Inflammatory macrophage treated with lipopolysaccharide for 4 hours (primary cell): Measurements from ENCODE around the gene COL25A1.

Source experiments
- DNase-seq: peaks from one replicate; pipeline ENCODE4 v3.0.0-alpha.2; 2020

COL25A1 gene

DNA sequence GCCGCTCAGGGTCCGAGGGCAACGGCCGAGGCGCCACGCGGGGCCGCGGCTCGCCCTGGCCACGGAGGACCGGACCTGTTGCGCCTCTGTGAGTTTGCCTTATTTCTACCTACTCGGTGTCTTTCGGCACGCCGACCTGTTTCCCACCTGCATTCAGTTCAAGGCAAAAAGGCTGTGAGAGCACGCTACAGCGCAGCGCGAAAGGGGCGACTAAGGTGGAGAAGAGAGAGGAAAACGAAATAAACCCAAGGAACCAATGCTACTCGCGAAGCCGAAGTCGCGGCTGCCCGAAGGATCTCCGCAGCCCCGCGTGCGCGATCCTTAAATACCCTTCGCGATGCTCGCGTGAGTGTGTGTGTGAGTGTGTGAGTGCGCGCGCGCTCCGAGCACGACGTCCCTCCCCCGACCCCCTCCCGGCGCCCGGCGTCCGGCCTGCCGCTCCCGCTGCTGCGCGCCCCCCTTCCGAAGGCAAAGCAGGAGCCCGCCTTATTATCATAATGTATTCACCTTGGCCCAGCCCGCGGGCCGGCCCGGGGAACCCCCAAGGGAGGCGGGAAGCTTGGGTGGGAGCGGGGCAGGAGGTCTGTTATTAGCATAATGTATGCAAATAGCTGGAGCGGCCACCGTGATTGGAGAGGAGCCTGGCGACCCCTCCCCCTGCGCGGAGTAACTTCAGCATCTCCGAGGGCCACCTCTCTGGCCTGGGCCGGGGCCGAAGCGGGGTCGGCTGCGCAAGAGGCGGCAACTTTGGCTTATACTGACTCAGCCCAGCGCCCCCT lies at the start of gene COL25A1:
Gene COL25A1, minus strand, starts transcription at position 298 of the 779 bp plus-strand sequence.
- no peak for DNase-seq

DNA sequence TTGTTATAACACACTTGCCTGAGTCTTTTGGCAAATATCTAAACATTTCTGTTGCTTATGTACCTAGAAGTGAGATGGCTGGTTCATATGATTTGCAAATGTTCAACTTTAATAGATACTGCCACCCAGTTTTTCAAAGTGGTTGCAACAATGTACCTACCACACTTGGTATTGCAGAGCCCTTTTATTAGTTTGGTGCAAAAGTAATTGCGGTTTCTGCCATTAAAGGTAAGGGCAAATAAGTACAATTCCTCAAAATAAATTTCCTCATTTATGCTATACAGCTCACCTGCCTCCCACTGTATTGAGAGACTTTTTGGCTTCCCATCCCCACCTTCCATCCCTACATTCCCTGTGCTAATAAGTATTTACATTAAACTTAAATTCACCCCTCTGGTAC lies 47.7 kb upstream of the COL25A1 start:
- no peak for DNase-seq

- DNase-seq = no peak
Measured at GRCh38 chr4:109334129-109335105, 32.0 kb upstream of the COL25A1 start.

DNA sequence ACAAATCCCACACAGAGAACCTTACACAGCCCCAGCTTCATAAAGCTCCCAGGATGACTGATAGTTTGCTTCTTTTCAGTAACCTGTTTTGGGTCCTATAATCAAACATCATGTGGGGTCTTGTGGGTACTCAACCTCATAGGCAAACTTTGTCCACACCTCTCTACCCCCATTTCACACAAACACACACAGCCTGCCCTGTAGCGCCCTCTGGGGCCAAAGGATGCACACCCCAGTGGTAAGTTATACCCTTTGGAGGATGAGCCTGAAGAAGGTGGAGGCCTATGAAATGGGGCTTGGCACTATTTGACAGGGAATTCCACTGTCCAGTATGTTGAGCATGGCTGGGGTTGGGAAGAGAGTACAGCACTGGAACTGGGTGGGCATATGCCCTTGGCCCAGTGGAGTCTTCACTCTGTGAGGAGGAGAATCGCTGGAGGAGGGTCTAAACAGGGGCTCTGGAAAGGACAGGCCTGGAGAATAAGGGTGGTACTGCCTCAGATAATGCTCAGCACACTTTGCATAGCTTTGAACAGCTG lies 30.5 kb upstream of the COL25A1 start:
- DNase-seq = no peak

- no peak for DNase-seq
Measured at GRCh38 chr4:109327641-109328040, 25.2 kb upstream of the COL25A1 start.

DNA sequence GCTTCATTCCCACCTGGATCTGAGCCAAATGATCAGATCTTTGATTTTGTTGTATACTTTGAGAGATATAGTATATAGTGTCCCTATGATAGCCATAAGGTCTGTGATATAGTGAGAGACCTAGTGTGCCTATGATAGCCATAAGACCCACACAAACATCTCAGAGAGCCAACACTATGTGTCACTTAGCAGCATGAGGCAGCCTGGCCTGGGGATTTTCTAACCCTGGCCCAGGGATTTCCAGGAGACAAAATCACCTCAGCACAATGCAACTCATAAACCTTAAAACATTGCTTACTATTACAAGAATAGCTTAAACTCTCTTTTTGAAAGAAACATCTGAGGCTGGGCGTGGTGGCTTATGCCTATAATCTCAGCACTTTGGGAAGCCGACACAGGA lies 23.2 kb upstream of the COL25A1 start:
- DNase-seq = no peak

- no peak for DNase-seq
Measured at GRCh38 chr4:109323348-109323747, 20.9 kb upstream of the COL25A1 start.

DNA sequence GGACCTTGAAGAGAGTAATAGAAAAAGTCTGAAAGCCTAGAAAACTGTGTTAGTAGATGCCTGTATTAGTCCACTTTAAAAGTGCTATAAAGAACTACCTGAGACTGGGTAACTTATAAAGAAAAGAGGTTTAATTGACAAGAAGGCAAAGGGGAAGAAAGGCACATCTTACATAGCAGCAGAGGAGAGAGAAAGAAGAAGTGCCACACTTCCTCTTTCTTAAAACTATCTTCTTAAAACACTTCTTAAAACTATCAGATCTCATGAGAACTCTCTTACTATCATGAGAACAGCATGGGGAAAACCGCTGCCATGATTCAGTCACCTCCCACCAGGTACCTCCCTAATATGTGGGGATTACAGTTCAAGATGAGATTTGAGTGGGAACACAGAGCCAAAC lies 18.8 kb upstream of the COL25A1 start:
- peak; percentile 25 for DNase-seq

- peak; percentile 8 for DNase-seq
Measured at GRCh38 chr4:109319684-109320083, 17.2 kb upstream of the COL25A1 start.

- DNase-seq = no peak
Measured at GRCh38 chr4:109319156-109319555, 16.7 kb upstream of the COL25A1 start.

DNA sequence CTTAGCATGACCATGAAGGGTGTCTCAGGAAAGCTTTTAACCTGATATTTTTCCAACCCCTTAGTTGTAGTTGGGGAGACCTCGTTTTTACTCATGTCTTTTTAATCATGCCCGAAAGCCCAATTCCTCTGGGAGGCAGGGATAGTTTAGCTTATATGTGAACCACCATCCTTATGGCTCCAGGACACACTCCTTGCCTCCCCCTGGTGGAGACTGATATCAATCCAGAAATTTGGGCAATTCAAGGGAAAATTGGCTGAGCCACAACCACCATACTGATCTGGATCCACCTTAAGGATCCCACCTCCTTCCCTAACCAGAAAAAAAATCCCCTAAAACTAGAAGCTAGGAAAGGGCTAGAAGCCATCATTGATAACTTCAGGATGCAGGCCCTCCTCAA lies 13.4 kb upstream of the COL25A1 start:
- DNase-seq = no peak

DNA sequence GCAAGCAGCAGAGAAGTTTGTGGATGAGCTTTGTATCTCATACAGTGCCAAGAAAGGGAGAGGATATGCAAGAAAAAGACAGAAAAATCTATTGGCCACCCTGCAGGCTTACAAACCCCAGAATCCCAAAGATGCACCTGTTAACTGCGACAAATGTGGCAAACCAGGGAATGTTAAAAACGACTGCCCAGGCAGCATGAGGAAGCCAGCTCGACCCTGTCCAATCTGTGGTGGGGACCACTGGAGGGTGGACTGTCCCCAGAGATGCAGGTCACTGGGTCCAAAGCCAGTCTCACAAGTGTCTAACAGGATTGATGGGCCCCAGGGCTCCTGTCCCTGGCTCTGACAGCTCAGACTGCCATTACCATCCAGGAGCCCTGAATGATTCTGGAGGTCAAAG lies 12.9 kb upstream of the COL25A1 start:
- no peak for DNase-seq

- no peak for DNase-seq
Measured at GRCh38 chr4:109313168-109314133, 11.0 kb upstream of the COL25A1 start.

DNA sequence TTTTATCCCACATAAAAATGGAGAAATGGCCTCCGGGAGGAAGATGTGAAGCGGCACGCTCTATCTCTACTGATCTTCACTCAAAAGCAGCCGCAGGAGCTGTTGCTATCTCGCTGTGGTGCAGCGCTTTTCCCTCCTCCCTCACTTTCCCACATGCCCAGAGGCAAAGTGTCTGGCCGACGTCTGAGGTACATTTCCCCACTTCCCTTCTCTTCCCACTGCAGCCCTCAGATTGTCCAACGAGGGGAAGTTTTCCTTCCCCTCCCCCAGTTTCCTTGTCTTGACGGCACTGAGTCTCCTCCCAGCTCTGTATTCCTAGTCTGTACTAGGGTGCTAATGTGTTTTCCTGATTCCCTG lies 660 bp upstream of the COL25A1 start:
- peak; percentile 15 for DNase-seq

DNA sequence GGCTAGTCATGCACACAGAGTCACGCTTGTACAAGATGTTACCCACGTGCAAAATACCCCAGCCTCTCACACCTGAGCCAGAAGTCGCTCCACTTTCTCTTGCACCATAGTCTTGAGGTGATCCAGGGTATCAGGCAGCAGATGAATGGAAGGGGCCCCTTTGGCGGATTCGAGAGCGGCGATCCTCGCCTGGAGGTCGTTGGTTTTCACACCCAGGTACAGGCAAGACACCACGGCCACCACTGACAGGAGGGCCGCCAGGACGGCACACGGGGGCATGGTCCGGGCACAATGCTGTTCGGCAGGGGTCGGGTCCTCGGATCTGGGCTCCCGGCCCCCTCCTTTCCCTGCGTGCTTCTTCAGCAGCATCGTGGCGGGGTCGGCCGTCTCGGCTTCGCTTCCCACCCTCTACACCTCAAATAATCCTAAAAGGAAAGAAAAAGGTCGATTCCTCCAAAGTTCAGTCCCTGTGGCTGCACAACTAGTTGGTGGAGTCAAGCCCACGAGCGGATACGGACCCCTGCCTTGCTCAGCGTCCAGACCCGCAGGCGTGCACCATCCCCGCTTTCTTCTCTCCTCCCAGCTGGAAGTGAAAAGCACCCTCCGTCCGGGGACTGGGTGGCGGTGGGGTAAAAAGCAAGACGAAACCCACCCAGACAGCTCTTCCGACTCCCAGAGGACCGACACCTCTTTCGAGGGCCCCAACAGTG lies 652 bp downstream of the COL25A1 start:
- DNase-seq = no peak

- no peak for DNase-seq
Measured at GRCh38 chr4:109298279-109299010, 4.0 kb downstream of the COL25A1 start.

DNA sequence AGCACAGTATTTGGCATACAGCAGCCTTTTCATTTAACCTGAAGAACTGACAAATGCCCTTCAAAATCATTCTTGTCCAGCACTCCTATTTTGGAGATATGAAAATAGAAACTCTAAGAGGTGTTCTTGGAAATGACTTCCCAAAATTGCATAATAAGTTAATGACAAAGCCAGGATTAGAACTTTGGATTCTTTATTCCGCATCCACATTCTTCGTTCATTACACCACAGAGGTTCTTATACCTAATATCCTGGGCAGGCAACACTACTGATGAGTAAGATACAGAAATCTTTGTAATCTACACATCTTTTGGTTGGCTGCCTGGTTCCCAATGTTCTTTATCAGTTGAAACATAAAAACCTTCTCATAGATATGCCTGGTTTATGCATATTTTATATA lies 5.9 kb downstream of the COL25A1 start:
- DNase-seq = no peak

- no peak for DNase-seq
Measured at GRCh38 chr4:109295081-109295480, 7.4 kb downstream of the COL25A1 start.

DNA sequence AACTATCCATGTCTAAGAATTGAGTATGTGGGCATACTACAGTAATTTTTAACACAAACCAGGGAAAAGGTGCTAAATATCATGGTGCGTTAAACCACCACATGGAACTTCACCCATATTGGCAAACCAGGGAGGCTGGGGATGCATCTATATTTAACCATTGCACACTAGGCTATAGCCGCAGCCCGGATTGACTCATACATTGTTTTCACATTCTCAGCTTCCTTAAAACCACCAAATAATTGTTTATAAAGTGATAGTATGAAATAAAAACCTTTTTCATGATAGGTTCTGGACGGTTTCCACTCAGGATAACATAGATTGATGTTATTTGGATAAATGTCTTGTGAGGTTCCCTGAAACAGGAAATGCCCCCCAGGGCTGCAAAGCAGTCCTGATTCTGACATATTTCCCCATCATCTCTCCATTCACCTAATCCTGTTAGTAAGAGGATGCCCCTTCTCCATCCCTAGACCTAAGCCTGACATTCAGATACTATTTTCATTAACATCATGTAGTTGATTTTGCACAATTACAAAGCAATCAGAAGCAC lies 7.9 kb downstream of the COL25A1 start:
- peak; percentile 2 for DNase-seq

DNA sequence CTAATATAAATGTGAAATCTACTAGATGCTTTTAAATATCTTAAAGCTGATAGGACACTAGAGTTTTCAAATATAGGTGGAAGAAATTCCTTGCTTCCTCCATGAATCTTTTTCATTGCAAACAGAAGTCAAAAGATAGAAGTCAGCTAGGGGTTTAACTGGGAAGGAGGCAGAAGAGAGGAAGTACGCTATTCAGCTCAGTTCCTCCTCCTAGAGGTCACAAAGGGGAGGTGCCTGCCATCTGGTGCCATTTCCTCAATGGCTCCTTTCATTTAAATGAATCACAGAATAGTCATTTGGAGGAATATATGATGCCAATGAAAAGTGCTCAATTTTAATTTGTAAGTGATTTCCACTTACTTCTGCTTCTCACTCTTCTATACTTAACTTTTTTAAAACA lies 8.5 kb downstream of the COL25A1 start:
- peak; percentile 68 for DNase-seq
